Measurements from ENCODE around the gene CDC42BPG.
"Not testable (repeated sequence)": the region's sequence is repeated elsewhere in the genome, so short reads cannot be mapped to it uniquely, and the experiment has no call there.

CDC42BPG gene

DNA sequence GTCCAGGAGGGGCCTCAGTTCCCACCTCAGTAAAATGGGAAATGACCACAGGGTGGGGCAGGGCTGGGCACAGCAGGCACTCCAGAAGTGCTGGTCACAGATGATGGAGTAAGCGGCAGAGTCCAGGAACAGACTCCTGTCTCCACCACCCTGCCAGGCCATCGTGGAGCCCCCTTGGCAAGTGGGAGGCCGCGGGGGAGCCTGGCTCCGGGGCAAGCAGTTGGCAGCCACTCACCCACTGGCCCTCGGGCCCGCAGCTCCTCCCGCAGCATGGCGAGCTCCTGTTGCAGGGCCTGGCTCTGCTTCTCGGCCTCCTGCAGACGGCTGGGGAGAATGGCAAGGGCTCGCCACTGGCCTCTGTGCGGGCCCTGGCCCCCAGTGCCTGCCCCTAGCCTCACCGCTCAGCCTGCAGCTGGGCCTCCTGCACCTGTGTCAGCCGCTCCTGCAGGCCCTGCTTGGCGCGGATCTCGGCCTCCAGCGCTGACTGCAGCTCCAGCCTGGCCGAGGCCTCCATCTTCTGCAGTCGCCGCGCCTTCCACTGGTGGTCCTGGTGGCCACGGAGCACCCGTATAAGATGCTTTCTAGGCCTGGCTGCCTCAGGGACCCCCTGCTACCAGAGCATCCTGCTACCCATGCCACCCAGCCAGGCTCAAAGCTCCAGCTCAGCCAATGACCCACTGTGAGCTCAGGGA lies 10.3 kb downstream of the CDC42BPG start:
- no peak for DNase-seq

DNA sequence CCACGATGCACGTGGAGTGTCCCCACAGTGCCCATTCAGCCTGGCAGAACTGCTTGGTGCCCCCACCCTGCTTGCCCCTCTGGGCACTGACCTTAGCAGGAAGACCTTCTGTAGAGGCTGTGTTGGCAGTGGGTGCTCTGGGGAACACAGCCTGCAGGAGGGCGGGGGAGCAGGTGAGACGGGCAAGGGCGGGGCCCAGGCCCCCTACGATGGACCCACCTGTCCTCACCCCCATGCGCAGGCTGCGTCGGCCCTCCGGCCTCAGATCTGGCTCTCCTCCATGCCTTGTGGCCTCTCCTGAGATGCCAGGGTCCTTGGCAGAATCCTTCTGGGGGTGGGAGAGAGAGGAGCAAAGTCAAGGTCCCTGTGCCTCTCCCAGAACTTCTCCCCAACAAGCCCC lies 10.9 kb downstream of the CDC42BPG start:
- no peak for DNase-seq

DNA sequence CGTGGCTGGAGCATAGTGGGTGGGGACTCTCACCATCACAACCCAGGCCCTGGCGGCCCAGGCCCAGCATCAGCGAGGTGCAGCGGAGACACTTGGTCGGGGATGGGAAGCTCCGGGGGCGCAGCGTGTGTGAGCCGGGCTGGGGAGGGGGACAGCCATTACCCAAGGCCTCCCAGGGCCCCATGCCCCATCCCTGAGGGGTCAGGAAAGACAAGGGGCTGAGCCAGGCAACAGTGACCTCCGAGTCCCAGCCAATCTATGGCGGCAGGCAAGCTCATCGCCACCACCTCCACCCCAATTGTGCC lies 11.3 kb downstream of the CDC42BPG start:
- DNase-seq = no peak

DNA sequence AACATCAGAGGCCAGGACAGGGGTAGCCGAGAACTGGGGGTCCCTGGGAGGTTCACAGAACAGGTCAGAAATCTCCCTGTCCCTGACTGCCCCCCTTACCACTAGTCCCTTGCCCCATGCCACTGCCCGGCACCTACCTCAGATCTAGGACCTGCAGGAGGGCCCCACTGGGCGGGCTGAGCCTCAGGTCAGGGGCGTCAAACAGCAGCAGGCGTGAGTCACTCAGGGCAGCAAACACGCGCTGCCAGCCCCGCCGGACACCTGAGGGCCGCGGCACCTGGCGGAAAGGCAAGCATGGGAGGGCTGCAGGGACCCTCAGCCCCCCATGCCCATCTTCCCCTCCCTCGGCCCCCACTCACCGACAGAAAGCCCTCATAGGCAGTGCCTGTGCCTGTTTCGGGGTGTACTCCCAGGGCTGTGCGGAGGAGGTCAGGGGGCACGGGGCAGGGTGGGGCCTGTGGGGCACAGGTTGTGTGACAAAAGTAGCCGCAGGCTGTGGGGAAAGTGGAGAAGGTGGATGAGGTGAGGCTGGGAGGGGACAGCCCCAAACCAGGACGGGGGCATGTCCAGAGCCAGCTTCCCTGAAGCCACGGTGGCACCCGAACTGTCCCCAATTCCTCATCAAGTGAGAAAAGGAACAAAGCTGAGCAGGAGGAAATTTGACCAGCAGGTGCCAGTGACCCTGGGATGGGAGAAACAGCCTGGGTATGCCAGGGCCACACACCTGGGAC lies 11.8 kb downstream of the CDC42BPG start:
- DNase-seq = no peak

DNA sequence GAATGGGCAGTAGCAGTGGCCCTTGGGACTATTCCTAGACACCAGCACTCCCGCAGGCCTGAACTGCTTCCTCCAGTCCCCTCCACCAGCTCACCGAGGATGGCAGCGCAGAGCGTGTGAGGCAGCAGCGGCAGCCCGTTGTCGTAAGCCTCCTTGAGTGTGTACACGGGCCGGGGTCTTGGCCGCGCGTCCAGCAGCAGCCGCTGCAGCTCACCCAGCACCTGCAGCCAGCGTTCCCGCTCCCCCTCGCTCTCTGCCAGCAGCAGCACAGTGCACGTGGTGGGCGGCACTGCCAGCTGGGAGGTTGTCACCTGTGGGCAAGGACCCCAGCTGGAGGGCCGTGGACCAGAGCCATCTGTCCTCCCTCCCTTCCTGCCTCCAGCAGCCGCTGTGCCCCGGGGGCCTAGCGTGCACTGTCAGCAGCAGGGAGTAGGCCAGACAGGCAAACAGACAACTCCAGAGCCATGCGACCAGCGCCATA lies 13.0 kb downstream of the CDC42BPG start:
- no peak for DNase-seq

DNA sequence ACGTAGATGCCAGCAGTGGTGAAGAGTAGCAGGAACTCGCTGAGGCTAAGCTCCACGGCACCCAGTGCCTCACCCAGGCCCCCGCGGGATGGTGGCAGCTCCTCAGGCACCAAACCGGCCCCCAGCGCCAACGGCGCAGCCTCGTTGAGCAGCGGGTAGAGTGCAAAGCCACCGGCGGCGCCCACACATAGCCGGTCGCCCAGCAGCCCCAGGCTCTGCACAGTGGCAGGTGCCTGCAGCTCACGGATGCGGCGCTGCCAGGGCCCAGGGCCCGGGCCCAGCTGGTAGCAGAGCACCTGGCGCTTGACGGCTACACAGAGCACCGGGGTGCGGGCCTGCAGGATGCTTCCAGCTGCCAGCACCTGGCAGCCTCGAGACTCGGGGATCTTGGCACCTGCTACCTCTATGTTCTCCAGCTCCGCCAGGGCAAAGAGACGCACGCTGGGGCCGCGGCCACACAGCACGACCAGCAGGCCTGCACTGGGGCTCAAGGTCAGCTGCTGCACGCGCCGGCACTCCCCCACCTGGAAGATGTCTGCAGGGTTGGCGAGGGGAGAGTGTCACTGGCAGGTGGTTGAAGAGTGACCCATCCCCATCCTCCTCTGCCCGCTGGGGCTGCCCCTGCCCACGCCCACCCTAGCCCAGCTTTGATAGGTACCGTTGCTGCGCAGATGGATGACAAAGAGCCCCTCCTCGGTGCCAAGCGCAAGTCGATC lies 14.8 kb downstream of the CDC42BPG start:
- no peak for DNase-seq

DNA sequence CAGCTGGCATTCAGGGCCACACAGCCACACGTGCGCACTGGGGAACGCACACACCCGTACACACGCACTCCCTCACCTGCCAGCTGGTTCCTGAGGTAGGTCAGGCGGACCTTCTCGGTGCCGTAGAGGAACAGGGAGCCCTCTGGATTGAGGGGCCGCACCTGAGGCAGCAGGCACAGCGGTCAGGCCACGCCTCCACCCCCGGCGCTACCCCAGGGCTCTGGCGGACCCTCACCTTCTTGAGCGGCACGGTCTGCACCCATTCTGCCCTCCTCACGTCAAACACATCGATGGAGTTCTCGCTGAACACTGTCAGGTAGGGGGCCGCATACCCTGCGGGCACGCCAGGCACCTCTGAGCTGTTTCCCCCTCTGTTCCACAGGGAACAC lies 17.0 kb downstream of the CDC42BPG start:
- DNase-seq = no peak

DNA sequence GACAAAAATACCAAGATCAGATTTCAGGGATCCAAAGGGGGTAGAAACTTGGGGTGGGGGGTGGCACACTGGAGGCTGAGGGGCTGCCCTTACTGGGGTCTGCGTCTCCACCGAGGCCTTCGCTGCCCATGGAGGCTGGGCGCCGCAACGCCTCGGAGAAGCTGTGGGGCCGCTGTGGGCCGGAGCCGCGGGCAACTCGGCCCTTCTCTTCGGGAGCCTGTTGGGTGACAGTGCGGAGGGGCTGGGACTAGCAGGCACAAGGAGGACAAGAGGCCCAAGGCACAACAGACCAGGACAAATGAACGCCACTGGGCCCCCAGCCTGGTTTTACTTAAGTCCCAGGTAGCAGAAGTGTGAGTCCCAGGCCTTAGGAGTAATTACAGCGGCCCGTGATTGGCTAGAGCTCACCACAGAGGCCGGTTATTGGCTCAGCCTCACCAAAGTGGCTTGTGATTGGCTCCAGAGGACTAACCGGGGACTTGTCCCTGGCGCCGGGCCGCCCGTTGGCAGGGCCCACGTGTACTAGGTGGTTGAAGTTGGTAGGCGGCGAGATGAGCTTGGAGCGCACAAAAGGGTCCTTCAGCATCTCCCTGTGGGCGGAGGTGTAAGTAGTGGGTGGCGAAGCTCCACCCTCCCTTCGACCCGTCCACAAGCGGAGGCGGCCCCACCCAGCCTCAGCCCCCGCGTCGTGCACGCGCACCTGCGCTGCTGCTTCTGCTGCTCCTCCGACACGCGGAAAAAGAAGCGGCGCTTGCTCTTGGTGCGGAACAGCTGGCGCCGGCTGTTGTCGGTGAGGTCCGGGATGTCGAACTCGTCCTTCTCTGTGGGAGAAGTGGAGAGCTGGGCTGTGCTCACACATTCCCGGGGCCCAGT lies 17.6 kb downstream of the CDC42BPG start:
- DNase-seq = no peak

DNA sequence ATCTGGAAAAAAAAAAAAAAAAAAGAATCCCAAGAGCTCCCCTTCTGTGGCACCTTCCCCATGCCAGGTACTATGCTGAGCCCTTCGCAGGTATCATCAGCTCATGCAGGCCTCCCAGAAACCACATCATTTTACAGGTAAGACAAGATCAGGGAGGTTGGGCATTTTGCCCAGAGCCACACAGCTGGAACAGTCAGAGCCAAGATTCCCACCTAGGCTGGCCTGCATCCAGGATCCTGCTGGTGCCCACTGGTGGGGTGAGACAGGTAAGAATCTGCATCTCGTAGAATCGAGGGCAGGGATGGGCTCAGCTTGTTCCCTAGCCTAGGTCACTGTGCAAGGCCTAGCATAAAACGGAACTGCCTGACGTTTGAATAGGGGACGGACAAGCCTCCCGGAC lies 18.4 kb downstream of the CDC42BPG start:
- DNase-seq = no peak

DNA sequence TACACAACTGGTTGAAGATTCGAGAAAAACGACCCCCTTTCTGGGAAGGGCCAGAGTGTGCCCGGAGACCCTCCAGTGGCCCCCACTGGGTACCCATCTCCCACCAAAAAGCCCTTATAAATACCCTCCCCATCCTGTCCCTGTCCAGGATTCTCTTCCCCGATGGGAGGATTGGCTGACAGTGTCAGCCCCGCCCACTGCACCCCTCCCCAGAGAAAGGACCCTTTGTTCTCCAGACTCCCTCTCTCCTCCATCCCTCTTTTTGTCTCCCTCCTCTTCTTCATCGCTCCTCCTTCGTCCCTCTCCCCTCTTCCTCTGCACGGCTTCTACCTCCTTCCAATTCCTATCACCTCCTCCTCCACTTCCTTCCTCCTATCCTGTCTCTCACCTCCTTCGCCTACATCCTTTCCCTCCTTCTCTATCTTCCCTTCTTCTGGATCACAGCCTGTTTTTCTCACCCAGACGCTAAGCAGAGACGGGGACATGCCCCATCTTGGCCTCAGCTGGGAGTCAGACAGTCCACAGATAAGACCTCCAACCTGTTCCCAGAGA lies 20.8 kb downstream of the CDC42BPG start:
- DNase-seq = no peak

DNA sequence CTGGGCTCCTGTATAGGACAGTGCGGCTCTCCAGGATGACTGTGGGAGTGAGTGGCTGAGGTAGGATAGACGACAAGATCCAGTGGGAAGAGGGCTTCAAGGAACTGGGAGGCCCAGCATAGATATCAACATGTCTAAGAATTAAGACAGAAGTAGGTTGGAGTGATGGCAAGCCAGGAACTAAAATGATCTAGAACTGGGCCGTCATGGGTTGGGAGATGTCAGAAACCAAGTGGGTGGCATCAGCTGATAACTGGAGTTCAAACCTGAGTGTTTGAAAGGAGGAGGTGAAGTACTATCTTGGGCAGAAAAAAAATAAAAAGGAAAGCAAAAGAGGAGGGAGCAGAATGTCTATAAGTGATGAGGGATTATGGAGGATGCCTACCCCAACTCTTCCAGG lies 27.0 kb downstream of the CDC42BPG start:
- DNase-seq = no peak

DNA sequence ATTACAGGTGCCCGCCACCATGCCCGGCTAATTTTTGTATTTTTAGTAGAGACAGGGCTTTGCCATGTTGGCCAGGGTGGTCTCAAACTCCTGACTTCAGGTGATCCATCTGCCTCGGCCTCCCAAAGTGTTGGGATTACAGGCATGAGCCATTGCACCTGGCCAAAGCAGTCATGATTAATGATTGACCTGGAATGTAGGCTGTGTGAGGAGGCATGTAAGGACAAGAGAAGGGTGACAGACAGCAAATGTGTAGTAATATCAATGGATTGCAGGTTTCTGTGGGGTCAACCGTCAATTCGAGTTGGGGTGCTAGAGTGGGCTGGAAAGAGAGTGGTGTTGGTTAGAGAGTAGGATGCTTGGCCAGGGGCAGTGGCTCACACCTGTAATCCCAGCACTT lies 29.0 kb downstream of the CDC42BPG start:
- DNase-seq = not testable (repeated sequence)

DNA sequence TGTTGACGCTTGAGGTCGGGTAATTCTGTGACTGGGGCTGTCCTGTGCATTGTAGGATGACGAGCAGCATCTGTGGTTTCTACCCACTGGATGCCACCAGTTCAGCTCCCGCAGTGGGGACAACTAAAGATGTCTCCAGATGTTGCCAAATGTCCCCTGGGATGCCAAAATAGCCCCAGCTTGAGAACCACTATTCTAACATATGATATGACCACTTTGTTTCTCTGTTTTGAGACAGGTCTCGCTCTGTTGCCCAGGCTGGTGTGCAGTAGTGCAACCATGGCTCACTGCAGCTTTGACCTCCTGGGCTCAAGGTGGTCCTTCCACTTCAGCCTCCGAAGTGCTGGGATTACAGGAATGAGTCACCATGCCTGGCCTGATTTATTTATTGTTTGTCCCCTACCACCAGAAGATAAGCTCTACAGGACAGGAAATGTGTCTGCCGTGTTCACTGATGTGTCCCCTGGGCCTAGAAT lies 29.7 kb downstream of the CDC42BPG start:
- no peak for DNase-seq

DNA sequence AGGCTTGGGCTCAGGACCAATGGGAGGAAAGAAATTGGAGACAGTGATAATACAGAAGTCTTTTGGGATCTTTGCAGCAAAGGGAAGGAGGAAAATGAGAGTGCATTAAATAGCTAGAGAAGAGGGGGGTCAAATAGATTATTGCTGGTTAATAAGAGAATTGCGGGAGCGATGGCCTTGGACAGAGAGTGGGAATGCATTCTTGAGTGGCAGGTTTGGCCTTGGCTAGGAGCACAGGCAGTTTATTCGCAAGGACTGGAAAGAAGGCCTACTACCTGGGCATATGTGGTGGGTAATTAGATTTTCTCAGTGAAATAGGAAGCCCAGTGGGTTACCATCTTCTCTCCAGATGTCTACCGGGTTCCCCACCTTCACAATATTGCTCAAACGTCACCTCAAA lies 30.6 kb downstream of the CDC42BPG start:
- DNase-seq = no peak

DNA sequence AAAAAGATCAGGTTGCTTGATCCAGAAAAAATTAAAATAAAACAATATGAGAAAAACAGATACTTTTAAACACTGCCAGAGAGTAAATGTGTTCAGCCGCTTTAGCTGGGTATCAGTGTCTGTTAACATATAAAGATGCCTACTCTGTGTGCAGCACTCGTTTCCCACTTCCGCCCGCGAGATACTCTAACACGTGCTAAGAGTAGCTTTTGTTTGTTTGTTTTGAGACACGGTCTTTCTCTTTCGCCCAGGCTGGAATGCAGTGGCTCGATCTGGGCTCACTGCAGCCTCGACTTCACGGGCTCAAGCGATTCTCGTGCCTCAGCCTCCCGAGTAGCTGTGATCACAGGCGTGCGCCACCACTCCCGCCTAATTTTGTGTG lies 33.6 kb downstream of the CDC42BPG start:
- DNase-seq = no peak

DNA sequence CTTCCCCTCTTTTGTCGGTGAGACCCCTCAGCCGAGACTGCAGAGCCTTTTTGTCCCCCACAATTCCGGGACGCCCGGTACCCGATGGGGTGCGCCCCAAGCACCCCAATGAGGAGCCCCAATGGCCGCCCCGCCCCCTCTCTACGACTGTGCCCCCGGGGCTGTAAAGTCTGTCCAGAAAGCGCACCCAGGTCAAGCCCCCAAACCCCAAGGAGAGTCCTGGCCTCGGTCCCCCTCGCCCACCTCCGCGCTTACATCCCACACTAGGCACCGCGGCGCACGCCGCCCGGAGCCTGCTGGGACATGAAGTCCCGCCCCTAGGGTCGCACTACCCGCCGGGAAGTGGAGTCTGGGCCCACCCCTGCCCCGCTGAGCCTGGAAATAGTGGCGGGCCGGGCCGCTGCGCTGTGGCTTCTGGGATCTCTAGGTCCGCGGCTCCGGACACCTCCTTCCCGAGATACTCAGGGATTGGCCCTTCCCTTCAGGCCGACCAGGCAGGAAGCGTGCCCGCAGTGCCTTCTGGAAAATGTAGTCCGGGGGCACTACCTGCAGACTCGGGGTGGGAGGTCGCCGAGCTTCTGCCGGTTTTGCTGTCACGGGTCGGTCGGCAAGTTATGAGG lies 34.1 kb downstream of the CDC42BPG start, which contains the start of gene MEN1:
TSS of gene MEN1 (minus strand) at position 281 of the 620 bp plus-strand sequence. CDS start 442 bp downstream, outside the sequence.
- DNase-seq = peak; percentile 98

DNA sequence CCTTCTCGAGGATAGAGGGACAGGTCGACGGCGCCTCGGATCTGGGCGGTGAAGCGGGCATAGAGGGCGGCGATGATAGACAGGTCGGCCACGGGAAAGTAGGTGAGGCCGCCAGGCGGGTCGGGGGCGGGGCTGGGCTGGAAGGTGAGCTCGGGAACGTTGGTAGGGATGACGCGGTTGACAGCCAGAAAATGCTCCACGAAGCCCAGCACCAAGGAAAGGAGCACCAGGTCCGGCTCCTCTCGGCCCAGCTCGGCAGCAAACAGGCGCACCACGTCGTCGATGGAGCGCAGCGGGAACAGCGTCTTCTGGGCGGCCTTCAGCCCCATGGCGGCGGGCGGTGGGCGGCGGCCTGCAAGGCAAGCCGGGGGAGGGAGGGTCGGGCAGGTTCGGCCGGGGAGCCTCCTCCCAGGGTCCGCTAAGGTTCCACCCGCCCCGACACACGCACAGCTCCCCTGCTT lies 34.6 kb downstream of the CDC42BPG start:
- no peak for DNase-seq

DNA sequence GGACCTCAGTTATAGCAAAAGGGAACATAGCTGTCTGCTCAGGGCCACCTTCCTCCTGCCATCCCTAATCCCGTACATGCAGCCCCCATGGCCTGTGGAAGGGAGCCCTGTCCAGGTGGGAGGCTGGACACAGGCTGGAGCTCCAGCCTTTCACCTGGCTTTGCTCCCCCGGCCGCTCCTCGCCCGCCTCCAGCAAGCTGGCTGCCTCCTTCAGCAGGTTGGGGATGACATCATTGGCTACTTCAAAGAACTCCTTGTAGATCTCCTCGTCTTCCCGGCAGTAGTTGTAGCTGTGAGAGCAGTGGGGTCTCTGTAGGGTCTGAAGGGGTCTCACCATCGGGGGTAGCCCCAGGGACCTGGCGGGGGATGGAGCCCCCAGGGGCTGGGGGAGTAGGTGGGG lies 39.0 kb downstream of the CDC42BPG start:
- DNase-seq = no peak

DNA sequence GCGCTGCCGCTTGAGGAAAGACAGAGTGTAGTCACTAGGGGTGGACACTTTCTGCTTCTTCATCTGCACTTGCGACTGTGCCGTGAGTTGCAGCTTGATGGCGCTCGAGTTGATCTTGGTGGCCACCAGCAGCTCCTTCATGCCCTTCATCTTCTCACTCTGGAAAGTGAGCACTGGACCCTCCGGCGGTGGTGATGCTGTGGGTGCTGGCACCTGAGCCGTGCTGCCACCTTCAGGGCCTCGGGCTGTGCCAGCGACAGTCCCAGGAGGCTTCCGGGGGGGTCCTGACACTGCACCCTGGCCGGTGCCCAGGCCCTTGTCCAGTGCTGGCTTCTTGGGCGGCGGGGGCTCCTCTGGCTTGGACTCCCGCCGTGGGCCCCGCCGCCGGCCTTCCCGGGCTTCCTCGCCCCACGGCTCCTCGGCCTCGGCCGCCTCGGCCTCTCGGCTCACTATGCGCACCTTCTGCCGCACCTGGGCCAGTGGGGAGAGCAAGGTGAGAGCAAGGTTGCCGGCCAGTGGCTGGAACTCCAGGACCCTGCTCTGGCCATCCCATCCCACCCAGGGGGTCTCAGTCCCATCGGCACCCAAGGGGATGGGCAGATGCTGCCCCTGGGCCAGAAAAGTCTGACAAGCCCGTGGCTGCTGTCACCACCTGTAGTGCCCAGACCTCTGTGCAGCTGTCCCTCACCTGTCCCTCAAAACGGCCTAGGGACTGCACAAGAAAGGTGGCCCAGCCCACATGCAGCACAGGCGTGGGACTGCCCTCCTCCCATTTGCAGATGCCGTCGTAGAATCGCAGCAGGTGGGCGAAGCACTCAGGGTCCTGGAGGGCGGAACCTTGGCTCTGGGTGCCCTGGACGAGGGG lies 39.9 kb downstream of the CDC42BPG start:
- no peak for DNase-seq

DNA sequence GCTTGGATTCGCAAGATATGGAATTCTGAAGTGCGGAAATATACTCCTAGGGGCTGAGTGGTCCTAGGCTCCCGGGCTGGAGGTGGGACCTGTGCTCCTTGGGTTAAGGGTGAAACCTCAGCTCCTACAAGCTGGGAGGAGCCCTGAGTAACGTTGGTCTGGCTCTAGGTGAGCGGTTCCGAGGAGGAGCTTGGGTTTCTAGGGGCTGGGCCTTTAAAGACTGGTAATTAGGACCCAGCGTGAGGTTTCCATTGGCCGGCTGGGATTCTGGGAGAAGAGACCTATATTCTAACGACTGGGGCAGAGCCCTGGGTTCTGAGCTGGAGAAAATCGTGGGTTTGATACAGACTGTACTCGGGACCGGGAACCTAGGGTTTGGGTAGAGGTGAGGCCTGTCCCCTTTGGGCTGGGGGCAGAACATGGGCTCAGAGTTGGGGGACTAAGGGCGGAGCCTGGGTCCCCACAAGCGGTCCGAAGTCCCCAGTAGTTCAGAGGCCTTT lies 40.6 kb downstream of the CDC42BPG start:
- DNase-seq = no peak
